HepG2 (cell line): ENCODE results near the gene MAML1. TPM values are rescaled to one million over a fixed set of nuclear protein-coding genes. Genes with fewer than 3 reads are reported as not detected.

Source experiments
- AFF4 ChIP-seq: sonication (generic); formaldehyde crosslinking; IDR thresholded peaks from 2 replicates; pipeline ENCODE4 v1.4.0; 2020; ENCODE audit warnings: missing genetic modification reagents
- ATAD3A ChIP-seq: sonication (generic); formaldehyde crosslinking; IDR thresholded peaks from 2 replicates; pipeline ENCODE4 v1.4.0; 2020; ENCODE audit warnings: missing genetic modification reagents
- DBP ChIP-seq: sonication (generic); formaldehyde crosslinking; IDR thresholded peaks from 2 replicates; pipeline ENCODE4 v1.4.0; 2020; ENCODE audit warnings: missing genetic modification reagents; ENCODE audit errors: not compliant biosample characterization
- HNF1B ChIP-seq: sonication (generic); formaldehyde crosslinking; IDR thresholded peaks from 2 replicates; pipeline ENCODE4 v1.5.1; 2020; ENCODE audit warnings: mild to moderate bottlenecking, moderate library complexity, missing genetic modification reagents
- IKZF4 ChIP-seq: sonication (generic); formaldehyde crosslinking; IDR thresholded peaks from 2 replicates; pipeline ENCODE4 v1.5.1; 2020; ENCODE audit warnings: borderline replicate concordance, mild to moderate bottlenecking, low read depth, missing genetic modification reagents; ENCODE audit errors: not compliant biosample characterization
- KDM2A ChIP-seq: sonication (generic); formaldehyde crosslinking; IDR thresholded peaks from 2 replicates; pipeline ENCODE4 v1.4.0; 2020; ENCODE audit warnings: low read depth, missing genetic modification reagents, borderline replicate concordance
- MED1 ChIP-seq: sonication (generic); formaldehyde crosslinking; IDR thresholded peaks from 2 replicates; pipeline ENCODE4 v1.4.0; 2020; ENCODE audit warnings: missing genetic modification reagents
- MIXL1 ChIP-seq: IDR thresholded peaks from 2 replicates; pipeline ENCODE4 v1.6.1; 2016
- NRL ChIP-seq: sonication (generic); formaldehyde crosslinking; IDR thresholded peaks from 2 replicates; pipeline ENCODE4 v1.5.0; 2020; ENCODE audit warnings: missing genetic modification reagents, mild to moderate bottlenecking, moderate library complexity, borderline replicate concordance
- PCBP1 ChIP-seq: fragments of 200-400 bp; formaldehyde crosslinking; IDR thresholded peaks from 2 replicates; pipeline ENCODE4 v1.6.1; 2017; ENCODE audit warnings: mild to moderate bottlenecking, low read depth, low read length, borderline replicate concordance
- PHF8 ChIP-seq: sonication (generic); formaldehyde crosslinking; IDR thresholded peaks from 2 replicates; pipeline ENCODE4 v1.5.0; 2020; ENCODE audit warnings: missing genetic modification reagents
- RBFOX2 ChIP-seq: fragments of 200-400 bp; formaldehyde crosslinking; IDR thresholded peaks from 2 replicates; pipeline ENCODE4 v1.6.1; 2017; ENCODE audit warnings: low read depth, mild to moderate bottlenecking, low read length
- SMYD3 ChIP-seq: sonication (generic); formaldehyde crosslinking; IDR thresholded peaks from 2 replicates; pipeline ENCODE4 v1.8.1; 2023; ENCODE audit warnings: mild to moderate bottlenecking, missing genetic modification reagents
- SRSF1 ChIP-seq: fragments of 200-400 bp; formaldehyde crosslinking; optimal IDR thresholded peaks from 2 replicates; pipeline ENCODE3; 2017; ENCODE audit warnings: mild to moderate bottlenecking, low read depth, low read length, moderate library complexity
- SRSF9 ChIP-seq: fragments of 200-400 bp; formaldehyde crosslinking; IDR thresholded peaks from 2 replicates; pipeline ENCODE4 v1.6.1; 2018; ENCODE audit warnings: borderline replicate concordance, mild to moderate bottlenecking, low read depth, low read length; ENCODE audit not compliant: insufficient read depth, poor library complexity, severe bottlenecking
- YEATS2 ChIP-seq: sonication (generic); formaldehyde crosslinking; IDR thresholded peaks from 2 replicates; pipeline ENCODE4 v1.4.0; 2020; ENCODE audit warnings: missing genetic modification reagents, borderline replicate concordance
- ZNF10 ChIP-seq: sonication (generic); formaldehyde crosslinking; IDR thresholded peaks from 2 replicates; pipeline ENCODE4 v1.4.0; 2020; ENCODE audit warnings: mild to moderate bottlenecking, low read depth, missing genetic modification reagents, borderline replicate concordance
- ZNF101 ChIP-seq: sonication (generic); formaldehyde crosslinking; IDR thresholded peaks from 2 replicates; pipeline ENCODE4 v1.4.0; 2020; ENCODE audit warnings: mild to moderate bottlenecking, low read depth, missing genetic modification reagents, borderline replicate concordance
- ZNF263 ChIP-seq: sonication (generic); formaldehyde crosslinking; IDR thresholded peaks from 2 replicates; pipeline ENCODE4 v1.4.0; 2020; ENCODE audit warnings: missing genetic modification reagents
- ZNF362 ChIP-seq: sonication (generic); formaldehyde crosslinking; IDR thresholded peaks from 2 replicates; pipeline ENCODE4 v1.4.0; 2020; ENCODE audit warnings: missing genetic modification reagents, mild to moderate bottlenecking, borderline replicate concordance
- ZNF460 ChIP-seq: sonication (generic); formaldehyde crosslinking; IDR thresholded peaks from 2 replicates; pipeline ENCODE4 v1.5.1; 2020; ENCODE audit warnings: missing genetic modification reagents, mild to moderate bottlenecking, borderline replicate concordance
- ZSCAN12 ChIP-seq: sonication (generic); formaldehyde crosslinking; IDR thresholded peaks from 2 replicates; pipeline ENCODE4 v1.9.0; 2021; ENCODE audit warnings: mild to moderate bottlenecking, missing genetic modification reagents
- ZSCAN9 ChIP-seq: IDR thresholded peaks from 2 replicates; pipeline ENCODE4 v1.6.1; 2016; ENCODE audit warnings: borderline replicate concordance
- polyA plus RNA-seq, 8 experiments: library from polyadenylated mRNA; depleted of rRNA in 3 of 8; stranded (reverse) in 7 of 8; unstranded in 1 of 8; fragments of >200 nt; fragmentation: Illumina TruSeq in 4 of 8; extraction: Trizol in 4 of 8; gene quantifications; 2 replicates each; pipeline versions ENCODE4 v1.2.1 to v1.2.3, GENCODE V29; 2011 to 2016; ENCODE audit warnings: low read depth in 4 of 8, missing spikeins in 1 of 8, mixed read lengths in 1 of 8; ENCODE audit not compliant: insufficient read depth in 1 of 8
- total RNA-seq, 5 experiments: library from RNA; depleted of rRNA; stranded (reverse); fragments of >200 nt; fragmentation: Illumina TruSeq; extraction: Trizol; gene quantifications; 2 replicates each; pipeline ENCODE4 v1.2.3, GENCODE V29; 2016; ENCODE audit warnings: low read depth in 1 of 5

The MAML1 gene
- total and polyA plus RNA-seq, 2 of the 13 experiments (the other 11 are each of a cell fraction or from before 2014, with no cell fraction given), result 10.0 to 10.8 TPM

- TF ChIP-seq AFF4, result no peak
- peak; percentile 91 for TF ChIP-seq RBFOX2
- TF ChIP-seq MED1 (CRISPR knock-in tag), result 0 out of 2 replicates have a peak, but pooled peaks have one; percentile 25
- TF ChIP-seq YEATS2 (CRISPR knock-in tag), result peak; percentile 28; the same call in 1 of the 2 replicates
- TF ChIP-seq SRSF1, result peak; percentile 23
- peak; percentile 71 for TF ChIP-seq PHF8
- no peak for TF ChIP-seq ZNF263 (CRISPR knock-in tag)
- no peak for TF ChIP-seq ZNF10 (CRISPR knock-in tag)
- no peak for TF ChIP-seq ZNF101
- no peak for TF ChIP-seq DBP (CRISPR knock-in tag)
- TF ChIP-seq NRL (CRISPR knock-in tag), result no peak
- TF ChIP-seq HNF1B (CRISPR knock-in tag), result peak; percentile 60; the same call in 1 of the 2 replicates
- TF ChIP-seq KDM2A, result peak; percentile 96
- no peak for TF ChIP-seq ZSCAN12 (CRISPR knock-in tag)
- no peak for TF ChIP-seq IKZF4 (CRISPR knock-in tag)
- TF ChIP-seq ZNF362 (CRISPR knock-in tag), result no peak; the same call in 1 of the 2 replicates
- TF ChIP-seq MIXL1 (CRISPR knock-in tag), result no peak
- TF ChIP-seq ZNF460 (CRISPR knock-in tag), result no peak
- TF ChIP-seq SMYD3 (CRISPR knock-in tag), result no peak
- TF ChIP-seq ZSCAN9 (CRISPR knock-in tag), result no peak; the same call in 1 of the 2 replicates
- TF ChIP-seq PCBP1, result 0 out of 2 replicates have a peak, but pooled peaks have one; percentile 58
- TF ChIP-seq ATAD3A (CRISPR knock-in tag), result no peak
- no peak for TF ChIP-seq SRSF9
Observed at GRCh38 chr5:179732412-179732917, at the start of gene MAML1 (continued).
